WTC11 (cell line): ENCODE data around the gene DENND4A. TPM values are rescaled to one million over a fixed set of nuclear protein-coding genes. Genes with fewer than 3 reads are reported as not detected.
A peak's percentile ranks its signal among the peaks of the same experiment; 100 is the strongest.

Experiments used
- ATAC-seq: fragments of 200-7000 bp; cut with Tn5 transposase; 2 replicates; pipeline ENCODE4 v1.10.0; 2021; ENCODE audit warnings: mild to moderate bottlenecking, moderate library complexity
- CTCF ChIA-PET: fragments of 300-600 bp; sonication (Branson Sonifier 250); formaldehyde crosslinking; loops from one replicate; lab custom pipeline; 2021; ENCODE audit warnings: antibody characterized with exemption; lab: Charles Lee
- POLR2A ChIA-PET: fragments of 350-600 bp; sonication (Branson Sonifier 250); formaldehyde crosslinking; loops from one replicate; lab custom pipeline; 2021; ENCODE audit warnings: antibody characterized with exemption; lab: Charles Lee
- DNase-seq: peaks from one replicate; pipeline ENCODE4 v3.0.0; 2021; ENCODE audit warnings: low spot score
- H3K27ac Mint-ChIP-seq: 2 replicates; pipeline ENCODE4 v1.8.0; 2021; ENCODE audit warnings: mixed read lengths
- H3K27me3 Mint-ChIP-seq: 2 replicates; pipeline ENCODE4 v1.8.0; 2021; ENCODE audit warnings: low read depth, mild to moderate bottlenecking, moderate library complexity, mixed read lengths
- H3K36me3 Mint-ChIP-seq: 2 replicates; pipeline ENCODE4 v1.8.0; 2021; ENCODE audit warnings: mixed read lengths
- H3K4me1 Mint-ChIP-seq: 2 replicates; pipeline ENCODE4 v1.8.0; 2022; ENCODE audit warnings: mixed read lengths
- H3K4me3 Mint-ChIP-seq: 2 replicates; pipeline ENCODE4 v1.8.0; 2021; ENCODE audit warnings: mild to moderate bottlenecking, moderate library complexity, mixed read lengths
- H3K9me3 Mint-ChIP-seq: 2 replicates; pipeline ENCODE4 v1.8.0; 2021; ENCODE audit warnings: mixed read lengths
- CREB1 ChIP-seq: sonication (generic); formaldehyde crosslinking; IDR thresholded peaks from 2 replicates; pipeline ENCODE4 v1.8.0; 2023; ENCODE audit warnings: mild to moderate bottlenecking, missing genetic modification reagents
- E2F4 ChIP-seq: sonication (generic); formaldehyde crosslinking; IDR thresholded peaks from 2 replicates; pipeline ENCODE4 v1.8.1; 2022; ENCODE audit warnings: low read depth, mild to moderate bottlenecking, moderate library complexity, missing genetic modification reagents, borderline replicate concordance
- ELF4 ChIP-seq: sonication (generic); formaldehyde crosslinking; IDR thresholded peaks from 2 replicates; pipeline ENCODE4 v1.8.1; 2022; ENCODE audit warnings: low read depth, mild to moderate bottlenecking, moderate library complexity, missing genetic modification reagents
- ESRRA ChIP-seq: sonication (generic); formaldehyde crosslinking; IDR thresholded peaks from 2 replicates; pipeline ENCODE4 v1.8.1; 2022; ENCODE audit warnings: mild to moderate bottlenecking, missing genetic modification reagents, borderline replicate concordance
- FOXJ3 ChIP-seq: sonication (generic); formaldehyde crosslinking; IDR thresholded peaks from 2 replicates; pipeline ENCODE4 v1.9.0; 2021; ENCODE audit warnings: missing genetic modification reagents, mild to moderate bottlenecking, borderline replicate concordance
- FOXP4 ChIP-seq: sonication (generic); formaldehyde crosslinking; IDR thresholded peaks from 2 replicates; pipeline ENCODE4 v1.8.0; 2022; ENCODE audit warnings: mild to moderate bottlenecking, missing genetic modification reagents
- JAZF1 ChIP-seq: fragments of 250-450 bp; sonication (Bioruptor Pico); IDR thresholded peaks from 2 replicates; pipeline ENCODE4 v1.9.0; 2021; ENCODE audit warnings: moderate library complexity, mild to moderate bottlenecking, inconsistent platforms
- KAT7 ChIP-seq: sonication (generic); formaldehyde crosslinking; IDR thresholded peaks from 2 replicates; pipeline ENCODE4 v1.8.1; 2023; ENCODE audit warnings: missing genetic modification reagents, mild to moderate bottlenecking, borderline replicate concordance
- MLX ChIP-seq: sonication (generic); formaldehyde crosslinking; IDR thresholded peaks from 2 replicates; pipeline ENCODE4 v1.8.1; 2023; ENCODE audit warnings: mild to moderate bottlenecking, missing genetic modification reagents, moderate library complexity
- MXD4 ChIP-seq: fragments of 250-450 bp; sonication (Bioruptor Pico); IDR thresholded peaks from 2 replicates; pipeline ENCODE4 v1.8.0; 2021; ENCODE audit warnings: mild to moderate bottlenecking, moderate library complexity, borderline replicate concordance
- MYBL2 ChIP-seq: sonication (generic); formaldehyde crosslinking; IDR thresholded peaks from 2 replicates; pipeline ENCODE4 v1.8.1; 2023; ENCODE audit warnings: mild to moderate bottlenecking, moderate library complexity, missing genetic modification reagents
- SOX15 ChIP-seq: fragments of 250-450 bp; sonication (Bioruptor Pico); IDR thresholded peaks from 2 replicates; pipeline ENCODE4 v1.9.0; 2021; ENCODE audit warnings: mild to moderate bottlenecking
- TEAD4 ChIP-seq: sonication (generic); formaldehyde crosslinking; IDR thresholded peaks from 2 replicates; pipeline ENCODE4 v1.8.0; 2022; ENCODE audit warnings: mild to moderate bottlenecking, missing genetic modification reagents
- TP53 ChIP-seq: sonication (generic); formaldehyde crosslinking; IDR thresholded peaks from 2 replicates; pipeline ENCODE4 v1.8.1; 2023; ENCODE audit warnings: mild to moderate bottlenecking, missing genetic modification reagents
- ZNF232 ChIP-seq: sonication (generic); formaldehyde crosslinking; IDR thresholded peaks from 2 replicates; pipeline ENCODE4 v1.8.0; 2022; ENCODE audit warnings: mild to moderate bottlenecking, missing genetic modification reagents
- ZNF416 ChIP-seq: fragments of 250-450 bp; sonication (Bioruptor Pico); IDR thresholded peaks from 2 replicates; pipeline ENCODE4 v1.9.0; 2021; ENCODE audit warnings: mild to moderate bottlenecking, inconsistent platforms
- total RNA-seq: library from RNA; stranded (reverse); gene quantifications from 3 replicates; pipeline ENCODE4 v1.2.3, GENCODE V29; 2021
- TF ChIP-seq, protein P1 (sequence below): sonication (generic); formaldehyde crosslinking; IDR thresholded peaks from 2 replicates; pipeline ENCODE4 v1.8.0; 2022; ENCODE audit warnings: missing genetic modification reagents

DENND4A gene
- total RNA-seq, 1 experiment from 2014 or later: 5.7 TPM

DNA sequence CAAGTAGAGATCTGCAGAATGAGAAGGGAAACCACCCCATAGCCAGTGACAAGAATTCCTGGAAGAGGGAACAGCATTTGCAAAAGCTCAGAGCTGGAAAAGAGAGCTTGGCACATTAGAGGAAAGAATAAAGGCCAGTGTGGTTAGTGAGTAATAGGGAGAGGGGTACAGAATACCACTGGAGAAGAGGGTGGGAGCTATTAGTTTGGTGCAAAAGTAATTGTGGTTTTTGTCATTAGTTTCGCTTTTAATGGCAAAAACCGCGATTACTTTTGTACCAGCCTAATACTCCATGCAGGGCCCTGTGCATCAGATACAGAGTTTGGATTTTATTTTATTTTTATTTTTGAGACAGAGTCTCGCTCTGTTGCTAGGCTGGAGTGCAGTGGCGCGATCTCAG lies 160.6 kb downstream of the DENND4A start (continued):
- TF ChIP-seq FOXP4 (CRISPR knock-in tag) (no peak), MXD4 (CRISPR knock-in tag) (no peak), ZNF232 (CRISPR knock-in tag) (no peak)
- TF ChIP-seq, protein P1, sequence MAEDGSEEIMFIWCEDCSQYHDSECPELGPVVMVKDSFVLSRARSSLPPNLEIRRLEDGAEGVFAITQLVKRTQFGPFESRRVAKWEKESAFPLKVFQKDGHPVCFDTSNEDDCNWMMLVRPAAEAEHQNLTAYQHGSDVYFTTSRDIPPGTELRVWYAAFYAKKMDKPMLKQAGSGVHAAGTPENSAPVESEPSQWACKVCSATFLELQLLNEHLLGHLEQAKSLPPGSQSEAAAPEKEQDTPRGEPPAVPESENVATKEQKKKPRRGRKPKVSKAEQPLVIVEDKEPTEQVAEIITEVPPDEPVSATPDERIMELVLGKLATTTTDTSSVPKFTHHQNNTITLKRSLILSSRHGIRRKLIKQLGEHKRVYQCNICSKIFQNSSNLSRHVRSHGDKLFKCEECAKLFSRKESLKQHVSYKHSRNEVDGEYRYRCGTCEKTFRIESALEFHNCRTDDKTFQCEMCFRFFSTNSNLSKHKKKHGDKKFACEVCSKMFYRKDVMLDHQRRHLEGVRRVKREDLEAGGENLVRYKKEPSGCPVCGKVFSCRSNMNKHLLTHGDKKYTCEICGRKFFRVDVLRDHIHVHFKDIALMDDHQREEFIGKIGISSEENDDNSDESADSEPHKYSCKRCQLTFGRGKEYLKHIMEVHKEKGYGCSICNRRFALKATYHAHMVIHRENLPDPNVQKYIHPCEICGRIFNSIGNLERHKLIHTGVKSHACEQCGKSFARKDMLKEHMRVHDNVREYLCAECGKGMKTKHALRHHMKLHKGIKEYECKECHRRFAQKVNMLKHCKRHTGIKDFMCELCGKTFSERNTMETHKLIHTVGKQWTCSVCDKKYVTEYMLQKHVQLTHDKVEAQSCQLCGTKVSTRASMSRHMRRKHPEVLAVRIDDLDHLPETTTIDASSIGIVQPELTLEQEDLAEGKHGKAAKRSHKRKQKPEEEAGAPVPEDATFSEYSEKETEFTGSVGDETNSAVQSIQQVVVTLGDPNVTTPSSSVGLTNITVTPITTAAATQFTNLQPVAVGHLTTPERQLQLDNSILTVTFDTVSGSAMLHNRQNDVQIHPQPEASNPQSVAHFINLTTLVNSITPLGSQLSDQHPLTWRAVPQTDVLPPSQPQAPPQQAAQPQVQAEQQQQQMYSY (CRISPR knock-in tag): no peak

DNA sequence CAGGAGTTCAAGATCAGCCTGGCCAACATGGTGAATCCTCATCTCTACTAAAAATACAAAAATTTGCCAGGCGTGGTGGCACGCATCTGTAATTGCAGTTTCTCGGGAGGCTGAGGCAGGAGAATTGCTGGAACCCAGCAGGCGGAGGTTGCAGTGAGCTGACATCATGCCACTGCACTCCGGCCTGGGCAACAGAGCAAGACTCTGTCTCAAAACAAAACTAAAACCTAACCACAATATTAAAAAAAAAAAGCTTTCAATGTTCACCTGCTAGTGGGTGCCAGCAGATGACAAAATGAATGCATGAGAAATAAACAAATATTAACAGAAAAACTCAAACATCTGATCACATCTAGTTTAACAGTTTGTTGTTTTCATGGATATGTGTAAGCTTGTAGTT lies 161.3 kb downstream of the DENND4A start:
- no peak for DNase-seq
- Mint-ChIP-seq H3K36me3 (no peaks in the 10 kb centered on the region), H3K27me3 (no peaks in the 10 kb centered on the region), H3K9me3 (no peaks in the 10 kb centered on the region), H3K27ac (no peak overlapping the region), H3K4me1 (peaks cover 9% of the 10 kb centered on the region; the same call in 1 of the 2 replicates), H3K4me3 (no peak overlapping the region)
- ATAC-seq: no peak
- no peak for TF ChIP-seq ESRRA (CRISPR knock-in tag)
- TF ChIP-seq MYBL2: no peak
- no peak for TF ChIP-seq E2F4
- TF ChIP-seq TP53 (CRISPR knock-in tag): no peak
- no peak for TF ChIP-seq MLX (CRISPR knock-in tag)
- TF ChIP-seq FOXJ3: no peak
- no peak for TF ChIP-seq SOX15 (CRISPR knock-in tag)
- no peak for TF ChIP-seq ZNF416
- TF ChIP-seq JAZF1: no peak
- no peak for TF ChIP-seq ELF4 (CRISPR knock-in tag)
- POLR2A ChIA-PET: no interaction called here
- CTCF ChIA-PET: no interaction called here

DNA sequence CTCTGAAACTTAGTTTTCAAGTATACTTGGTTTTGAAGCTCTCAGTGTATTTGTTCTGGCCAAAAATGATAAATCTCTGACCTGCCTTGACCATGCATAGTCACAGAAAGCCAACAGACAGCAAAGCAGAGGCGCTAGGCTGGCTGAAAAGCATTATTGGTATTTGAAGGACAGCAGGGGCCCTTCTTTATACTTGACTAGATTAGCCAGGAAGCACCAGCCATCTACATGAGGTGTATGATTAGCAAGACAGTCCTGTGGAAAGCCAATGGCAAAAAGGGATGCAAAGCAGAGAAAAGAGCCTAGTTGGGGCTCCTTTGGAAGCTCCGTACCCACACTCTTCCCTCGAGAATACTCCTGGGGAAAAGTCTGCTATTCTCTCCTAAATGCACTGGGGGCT lies 162.5 kb downstream of the DENND4A start:
- ChIA-PET CTCF (interaction anchor here (1.0 to 2.2 kb wide), 3 partner anchors 8 to 246 kb away, joined by 3 to 8 read pairs (median 3); no protein-coding TSS in a partner anchor), POLR2A (interaction anchor here (1.5 kb wide), 1 partner anchor 203 kb away, joined by 4 read pairs; no protein-coding TSS in a partner anchor)
- Mint-ChIP-seq H3K4me3 (no peak overlapping the region), H3K36me3 (no peaks in the 10 kb centered on the region), H3K27ac (no peak overlapping the region), H3K9me3 (no peaks in the 10 kb centered on the region), H3K27me3 (no peaks in the 10 kb centered on the region), H3K4me1 (peaks cover 9% of the 10 kb centered on the region; the same call in 1 of the 2 replicates)
- no peak for DNase-seq
- no peak for TF ChIP-seq TEAD4
- no peak for TF ChIP-seq CREB1
- TF ChIP-seq KAT7 (CRISPR knock-in tag): no peak
- peak; percentile 62 for ATAC-seq
